Measurements from ENCODE around the gene TMC2.

DNA sequence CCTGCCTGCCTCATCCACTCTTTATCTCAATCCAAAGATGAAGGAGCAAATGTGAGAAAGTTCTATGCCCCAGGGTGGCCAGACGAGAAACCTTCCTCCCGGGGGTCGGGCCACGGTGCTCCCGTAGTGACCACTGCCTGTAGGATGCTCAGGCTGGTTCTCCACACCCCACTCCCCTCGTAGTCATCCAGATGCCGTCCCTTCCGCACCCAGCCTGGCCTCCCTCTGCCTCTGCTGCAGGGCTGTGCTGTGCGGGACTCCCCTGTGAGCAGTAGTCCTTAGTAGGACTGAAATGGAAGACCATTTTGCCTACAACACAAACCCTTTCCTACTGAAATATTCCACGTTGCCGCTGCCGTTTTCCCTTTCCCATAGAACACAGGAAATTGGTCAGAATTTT lies 2.0 kb downstream of the TMC2 start:
- TF ChIP-seq, protein P1, sequence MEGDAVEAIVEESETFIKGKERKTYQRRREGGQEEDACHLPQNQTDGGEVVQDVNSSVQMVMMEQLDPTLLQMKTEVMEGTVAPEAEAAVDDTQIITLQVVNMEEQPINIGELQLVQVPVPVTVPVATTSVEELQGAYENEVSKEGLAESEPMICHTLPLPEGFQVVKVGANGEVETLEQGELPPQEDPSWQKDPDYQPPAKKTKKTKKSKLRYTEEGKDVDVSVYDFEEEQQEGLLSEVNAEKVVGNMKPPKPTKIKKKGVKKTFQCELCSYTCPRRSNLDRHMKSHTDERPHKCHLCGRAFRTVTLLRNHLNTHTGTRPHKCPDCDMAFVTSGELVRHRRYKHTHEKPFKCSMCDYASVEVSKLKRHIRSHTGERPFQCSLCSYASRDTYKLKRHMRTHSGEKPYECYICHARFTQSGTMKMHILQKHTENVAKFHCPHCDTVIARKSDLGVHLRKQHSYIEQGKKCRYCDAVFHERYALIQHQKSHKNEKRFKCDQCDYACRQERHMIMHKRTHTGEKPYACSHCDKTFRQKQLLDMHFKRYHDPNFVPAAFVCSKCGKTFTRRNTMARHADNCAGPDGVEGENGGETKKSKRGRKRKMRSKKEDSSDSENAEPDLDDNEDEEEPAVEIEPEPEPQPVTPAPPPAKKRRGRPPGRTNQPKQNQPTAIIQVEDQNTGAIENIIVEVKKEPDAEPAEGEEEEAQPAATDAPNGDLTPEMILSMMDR (IDR thresholded peaks at IDR 0.05), result no peak
- TF ChIP-seq EZH2 (IDR thresholded peaks at IDR 0.05), result no peak

All from neural progenitor cell (in vitro differentiated cells).